ENCODE data around the gene MLH3. TPM values are rescaled to one million over a fixed set of nuclear protein-coding genes. Genes with fewer than 3 reads are reported as not detected.
A peak's percentile ranks its signal among the peaks of the same experiment; 100 is the strongest.

Gene MLH3
- total and polyA plus RNA-seq, 2 donors (not counting 3 experiments of a cell fraction or from before 2014, with no cell fraction given): 4.8 to 16.5 TPM

DNA sequence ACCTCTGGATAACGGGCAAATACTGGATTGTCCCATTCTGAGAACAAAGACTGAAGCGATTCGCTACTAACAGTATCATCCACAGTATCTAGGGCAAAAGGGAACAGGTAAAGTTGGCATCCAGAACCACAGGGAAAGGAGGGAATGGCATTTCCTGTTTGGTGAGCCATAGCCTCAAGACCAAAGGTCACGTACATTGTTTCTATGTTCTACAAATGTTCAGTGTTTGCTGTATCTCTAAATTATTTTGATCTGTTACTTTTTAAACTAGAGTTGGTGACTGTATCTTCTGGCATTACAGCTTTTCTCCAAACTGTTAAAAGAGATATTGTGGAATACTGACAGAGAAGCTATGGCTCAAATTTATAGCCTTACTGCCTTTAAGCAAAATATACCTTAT, 9.7 kb downstream of the MLH3 start:
- Histone ChIP-seq H3K27ac (ENCODE audit: insufficient read depth, low read depth, low read length) (peak overlapping the region; percentile 39), H3K9me3 (replicated peaks; ENCODE audit: control insufficient read depth, insufficient read depth, low read length) (no peaks in the 10 kb centered on the region), H4K20me1 (replicated peaks; ENCODE audit: control insufficient read depth, extremely low read depth, insufficient read depth, low read length) (no peaks in the 10 kb centered on the region), H3K9me1 (replicated peaks; ENCODE audit: control insufficient read depth, extremely low read depth, insufficient read depth, low read length) (no peaks in the 10 kb centered on the region), H3K9ac (replicated peaks; ENCODE audit: extremely low read depth, insufficient read depth, low read length) (no peak overlapping the region), H3K79me2 (ENCODE audit: control insufficient read depth, insufficient read depth, low read length) (peaks cover 5% of the 10 kb centered on the region), H3K36me3 (ENCODE audit: control insufficient read depth in 2 of 2, extremely low read depth in 1 of 2, insufficient read depth in 2 of 2, low read length in 2 of 2) (no peaks in the 10 kb centered on the region), H3K27me3 (ENCODE audit: control insufficient read depth in 2 of 2, insufficient read depth in 2 of 2, low read length in 2 of 2) (no peaks in the 10 kb centered on the region), H2AFZ (ENCODE audit: low read depth, low read length) (no peak overlapping the region), H3K4me3 (replicated peaks in 1 of 3; ENCODE audit: insufficient read depth in 1 of 3, low read depth in 1 of 3, low read length in 3 of 3) (peak overlapping the region in 1 of 3 experiments; percentile 5), H3K4me1 (ENCODE audit: control insufficient read depth, extremely low read depth, insufficient read depth, low read length) (peaks cover 28% of the 10 kb centered on the region), H3K4me2 (ENCODE audit: insufficient read depth, low read length) (peak overlapping the region; percentile 62)
- dilution Hi-C loops (cut with MboI; ENCODE audit: extremely low pct_ligation_motif_present, low sequenced_read_pairs): no loop called here
- DNase-seq (ENCODE audit: low read depth, low spot score) (peak; percentile 18), FAIRE-seq (peak; percentile 89)
- no TSS peak for BruUV-seq (replicated peaks)
- intact Hi-C loops (cut with micrococcal nuclease): no loop called here
- no peak for TF ChIP-seq POLR2A (IDR thresholded peaks at IDR 0.05; ENCODE audit: low read depth, low read length)
- no peak for TF ChIP-seq POLR2AphosphoS5 (IDR thresholded peaks at IDR 0.05; ENCODE audit: insufficient read depth, low read depth, low read length)
- no peak for TF ChIP-seq GATA2 (IDR thresholded peaks at IDR 0.05; ENCODE audit: insufficient read depth, insufficient read length, low read depth, low read length)
- no peak for TF ChIP-seq MYC (IDR thresholded peaks at IDR 0.05; ENCODE audit: low read depth, low read length)
- TF ChIP-seq, protein P1, sequence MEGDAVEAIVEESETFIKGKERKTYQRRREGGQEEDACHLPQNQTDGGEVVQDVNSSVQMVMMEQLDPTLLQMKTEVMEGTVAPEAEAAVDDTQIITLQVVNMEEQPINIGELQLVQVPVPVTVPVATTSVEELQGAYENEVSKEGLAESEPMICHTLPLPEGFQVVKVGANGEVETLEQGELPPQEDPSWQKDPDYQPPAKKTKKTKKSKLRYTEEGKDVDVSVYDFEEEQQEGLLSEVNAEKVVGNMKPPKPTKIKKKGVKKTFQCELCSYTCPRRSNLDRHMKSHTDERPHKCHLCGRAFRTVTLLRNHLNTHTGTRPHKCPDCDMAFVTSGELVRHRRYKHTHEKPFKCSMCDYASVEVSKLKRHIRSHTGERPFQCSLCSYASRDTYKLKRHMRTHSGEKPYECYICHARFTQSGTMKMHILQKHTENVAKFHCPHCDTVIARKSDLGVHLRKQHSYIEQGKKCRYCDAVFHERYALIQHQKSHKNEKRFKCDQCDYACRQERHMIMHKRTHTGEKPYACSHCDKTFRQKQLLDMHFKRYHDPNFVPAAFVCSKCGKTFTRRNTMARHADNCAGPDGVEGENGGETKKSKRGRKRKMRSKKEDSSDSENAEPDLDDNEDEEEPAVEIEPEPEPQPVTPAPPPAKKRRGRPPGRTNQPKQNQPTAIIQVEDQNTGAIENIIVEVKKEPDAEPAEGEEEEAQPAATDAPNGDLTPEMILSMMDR (IDR thresholded peaks at IDR 0.05; ENCODE audit: extremely low read depth in 1 of 2, insufficient read depth in 1 of 2, low read depth in 1 of 2, low read length in 2 of 2): no peak
- TF ChIP-seq FOS (IDR thresholded peaks at IDR 0.05; ENCODE audit: borderline replicate concordance, insufficient read depth, low read length): no peak
- no peak for TF ChIP-seq EZH2 (IDR thresholded peaks at IDR 0.05; ENCODE audit: borderline replicate concordance, low read depth, low read length, severe bottlenecking)
- TF ChIP-seq, protein P2, sequence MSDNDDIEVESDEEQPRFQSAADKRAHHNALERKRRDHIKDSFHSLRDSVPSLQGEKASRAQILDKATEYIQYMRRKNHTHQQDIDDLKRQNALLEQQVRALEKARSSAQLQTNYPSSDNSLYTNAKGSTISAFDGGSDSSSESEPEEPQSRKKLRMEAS (IDR thresholded peaks at IDR 0.05; ENCODE audit: insufficient read depth, insufficient read length): no peak
- no peak for TF ChIP-seq JUN (IDR thresholded peaks at IDR 0.05; ENCODE audit: borderline replicate concordance, insufficient read depth, insufficient read length, low read depth)
- POLR2A ChIA-PET: no interaction called here
- CTCF ChIA-PET: interaction anchor here (0.8 to 2.4 kb wide), 5 partner anchors 17 to 262 kb away, joined by 3 to 7 read pairs (median 3); partner anchors contain the start of gene RPS6KL1

All from endothelial cell of umbilical vein (primary cell).